Measurements from ENCODE around the gene RAB6B.

DNA sequence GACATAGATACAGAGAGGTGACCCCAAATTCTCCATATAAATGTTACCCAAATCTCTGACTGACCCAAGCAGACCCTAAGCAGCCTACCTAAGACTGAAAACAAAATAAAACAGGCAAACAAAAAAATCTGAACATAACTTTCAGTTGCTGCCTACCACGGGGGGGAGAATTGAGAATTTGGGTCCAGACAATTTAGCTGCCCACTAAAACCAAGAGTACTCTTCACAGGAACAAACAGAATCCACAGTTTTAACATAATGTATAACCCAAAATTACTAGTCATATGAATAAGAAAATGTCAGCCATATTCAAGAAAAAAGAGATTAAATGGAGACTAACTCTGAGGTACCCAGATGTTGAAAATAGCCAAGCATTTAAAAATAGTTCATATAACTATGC, 45.6 kb downstream of the RAB6B start:
- TF ChIP-seq POLR2AphosphoS5 (IDR thresholded peaks at IDR 0.05) (no peak), EP300 (IDR thresholded peaks at IDR 0.05) (no peak), POLR2A (IDR thresholded peaks at IDR 0.05; ENCODE audit: low read depth) (no peak)
- TF ChIP-seq, protein P1, sequence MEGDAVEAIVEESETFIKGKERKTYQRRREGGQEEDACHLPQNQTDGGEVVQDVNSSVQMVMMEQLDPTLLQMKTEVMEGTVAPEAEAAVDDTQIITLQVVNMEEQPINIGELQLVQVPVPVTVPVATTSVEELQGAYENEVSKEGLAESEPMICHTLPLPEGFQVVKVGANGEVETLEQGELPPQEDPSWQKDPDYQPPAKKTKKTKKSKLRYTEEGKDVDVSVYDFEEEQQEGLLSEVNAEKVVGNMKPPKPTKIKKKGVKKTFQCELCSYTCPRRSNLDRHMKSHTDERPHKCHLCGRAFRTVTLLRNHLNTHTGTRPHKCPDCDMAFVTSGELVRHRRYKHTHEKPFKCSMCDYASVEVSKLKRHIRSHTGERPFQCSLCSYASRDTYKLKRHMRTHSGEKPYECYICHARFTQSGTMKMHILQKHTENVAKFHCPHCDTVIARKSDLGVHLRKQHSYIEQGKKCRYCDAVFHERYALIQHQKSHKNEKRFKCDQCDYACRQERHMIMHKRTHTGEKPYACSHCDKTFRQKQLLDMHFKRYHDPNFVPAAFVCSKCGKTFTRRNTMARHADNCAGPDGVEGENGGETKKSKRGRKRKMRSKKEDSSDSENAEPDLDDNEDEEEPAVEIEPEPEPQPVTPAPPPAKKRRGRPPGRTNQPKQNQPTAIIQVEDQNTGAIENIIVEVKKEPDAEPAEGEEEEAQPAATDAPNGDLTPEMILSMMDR (IDR thresholded peaks at IDR 0.05), result no peak
